PC-3 (cell line): ENCODE measurements around the gene LRWD1.

ENCODE experiments used
- EZH2phosphoT487 ChIP-seq: fragments of 300-600 bp; sonication (generic); IDR thresholded peaks from 2 replicates; pipeline ENCODE4 v1.6.1; 2018; ENCODE audit warnings: mild to moderate bottlenecking, antibody characterized with exemption, low read length, borderline replicate concordance
- TF ChIP-seq, protein P1 (sequence below): fragments of 300-600 bp; sonication (generic); conservative IDR thresholded peaks from 2 replicates; pipeline ENCODE4 v1.5.1; 2017; ENCODE audit warnings: antibody characterized with exemption, low read depth, mild to moderate bottlenecking, low read length

GRCh38 chr7:102427019-102427405 lies 37.8 kb upstream of the LRWD1 start:
- TF ChIP-seq, protein P1, sequence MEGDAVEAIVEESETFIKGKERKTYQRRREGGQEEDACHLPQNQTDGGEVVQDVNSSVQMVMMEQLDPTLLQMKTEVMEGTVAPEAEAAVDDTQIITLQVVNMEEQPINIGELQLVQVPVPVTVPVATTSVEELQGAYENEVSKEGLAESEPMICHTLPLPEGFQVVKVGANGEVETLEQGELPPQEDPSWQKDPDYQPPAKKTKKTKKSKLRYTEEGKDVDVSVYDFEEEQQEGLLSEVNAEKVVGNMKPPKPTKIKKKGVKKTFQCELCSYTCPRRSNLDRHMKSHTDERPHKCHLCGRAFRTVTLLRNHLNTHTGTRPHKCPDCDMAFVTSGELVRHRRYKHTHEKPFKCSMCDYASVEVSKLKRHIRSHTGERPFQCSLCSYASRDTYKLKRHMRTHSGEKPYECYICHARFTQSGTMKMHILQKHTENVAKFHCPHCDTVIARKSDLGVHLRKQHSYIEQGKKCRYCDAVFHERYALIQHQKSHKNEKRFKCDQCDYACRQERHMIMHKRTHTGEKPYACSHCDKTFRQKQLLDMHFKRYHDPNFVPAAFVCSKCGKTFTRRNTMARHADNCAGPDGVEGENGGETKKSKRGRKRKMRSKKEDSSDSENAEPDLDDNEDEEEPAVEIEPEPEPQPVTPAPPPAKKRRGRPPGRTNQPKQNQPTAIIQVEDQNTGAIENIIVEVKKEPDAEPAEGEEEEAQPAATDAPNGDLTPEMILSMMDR = no peak
- no peak for TF ChIP-seq EZH2phosphoT487
